ES-I3 (cell line): ENCODE data around the gene CTXN3.

Experiments
- H3K36me3 ChIP-seq: 2 replicates; pipeline ENCODE4 v1.6.1; 2013; ENCODE audit warnings: mild to moderate bottlenecking, low read length, control low read depth, moderate library complexity; ENCODE audit not compliant: insufficient read depth
- H3K4me1 ChIP-seq: 2 replicates; pipeline ENCODE4 v1.6.1; 2013; ENCODE audit warnings: mild to moderate bottlenecking, control low read depth, low read length; ENCODE audit not compliant: insufficient read depth
- H3K9ac ChIP-seq: 2 replicates; pipeline ENCODE4 v1.6.1; 2013; ENCODE audit warnings: low read depth, mild to moderate bottlenecking, low read length, moderate library complexity
- H3K9me3 ChIP-seq: 2 replicates; pipeline ENCODE4 v1.6.1; 2013; ENCODE audit warnings: mild to moderate bottlenecking, low read length, moderate library complexity; ENCODE audit not compliant: control insufficient read depth, insufficient read depth

Gene CTXN3

GRCh38 chr5:127621601-127622325 is 27.1 kb upstream of the CTXN3 start:
- Histone ChIP-seq H3K9me3 (no peaks in the 10 kb centered on the region), H3K36me3 (no peaks in the 10 kb centered on the region), H3K9ac (no peak overlapping the region), H3K4me1 (no peaks in the 10 kb centered on the region)

- Histone ChIP-seq H3K36me3 (no peaks in the 10 kb centered on the region), H3K9ac (no peak overlapping the region), H3K9me3 (no peaks in the 10 kb centered on the region), H3K4me1 (no peaks in the 10 kb centered on the region)
Observed at GRCh38 chr5:127634007-127634406, 14.9 kb upstream of the CTXN3 start.

- no peaks in the 10 kb centered on the region for H3K36me3 ChIP-seq
- H3K9ac ChIP-seq = no peak overlapping the region
- no peaks in the 10 kb centered on the region for H3K4me1 ChIP-seq
- H3K9me3 ChIP-seq = no peaks in the 10 kb centered on the region
Observed at GRCh38 chr5:127639828-127640227, 9.1 kb upstream of the CTXN3 start.

- H3K9ac ChIP-seq = no peak overlapping the region
- no peaks in the 10 kb centered on the region for H3K4me1 ChIP-seq
- no peaks in the 10 kb centered on the region for H3K36me3 ChIP-seq
- H3K9me3 ChIP-seq = no peaks in the 10 kb centered on the region
Observed at GRCh38 chr5:127642949-127643348, 5.9 kb upstream of the CTXN3 start.

GRCh38 chr5:127643607-127644006 is 5.3 kb upstream of the CTXN3 start:
- no peaks in the 10 kb centered on the region for H3K36me3 ChIP-seq
- H3K9me3 ChIP-seq = no peaks in the 10 kb centered on the region
- 0 out of 2 replicates have a peak, but pooled peaks cover 2% of the 10 kb centered on the region for H3K4me1 ChIP-seq
- H3K9ac ChIP-seq = no peak overlapping the region

- no peaks in the 10 kb centered on the region for H3K9me3 ChIP-seq
- peaks cover 15% of the 10 kb centered on the region; the same call in 1 of the 2 replicates for H3K4me1 ChIP-seq
- H3K36me3 ChIP-seq = no peaks in the 10 kb centered on the region
- no peak overlapping the region for H3K9ac ChIP-seq
Observed at GRCh38 chr5:127645300-127645726, 3.6 kb upstream of the CTXN3 start.

GRCh38 chr5:127647361-127647958 is 1.4 kb upstream of the CTXN3 start:
- no peaks in the 10 kb centered on the region for H3K9me3 ChIP-seq
- peaks cover 15% of the 10 kb centered on the region; the same call in 1 of the 2 replicates for H3K4me1 ChIP-seq
- no peaks in the 10 kb centered on the region for H3K36me3 ChIP-seq
- no peak overlapping the region for H3K9ac ChIP-seq

- H3K36me3 ChIP-seq = no peaks in the 10 kb centered on the region
- peaks cover 15% of the 10 kb centered on the region; the same call in 1 of the 2 replicates for H3K4me1 ChIP-seq
- H3K9ac ChIP-seq = no peak overlapping the region
- H3K9me3 ChIP-seq = no peaks in the 10 kb centered on the region
Observed at GRCh38 chr5:127650022-127650421, 1.1 kb downstream of the CTXN3 start.

- H3K9ac ChIP-seq = no peak overlapping the region
- H3K36me3 ChIP-seq = no peaks in the 10 kb centered on the region; the same call in 1 of the 2 replicates
- H3K9me3 ChIP-seq = no peaks in the 10 kb centered on the region
- peaks cover 15% of the 10 kb centered on the region; the same call in 1 of the 2 replicates for H3K4me1 ChIP-seq
Observed at GRCh38 chr5:127650649-127651048, 1.8 kb downstream of the CTXN3 start.

- Histone ChIP-seq H3K36me3 (no peaks in the 10 kb centered on the region; the same call in 1 of the 2 replicates), H3K9ac (no peak overlapping the region), H3K9me3 (no peaks in the 10 kb centered on the region), H3K4me1 (peaks cover 15% of the 10 kb centered on the region; the same call in 1 of the 2 replicates)
Observed at GRCh38 chr5:127652952-127653611, 4.2 kb downstream of the CTXN3 start.

- no peak overlapping the region for H3K9ac ChIP-seq
- H3K36me3 ChIP-seq = no peaks in the 10 kb centered on the region; the same call in 1 of the 2 replicates
- no peaks in the 10 kb centered on the region for H3K9me3 ChIP-seq
- H3K4me1 ChIP-seq = no peaks in the 10 kb centered on the region
Observed at GRCh38 chr5:127656825-127657224, 7.9 kb downstream of the CTXN3 start.

- Histone ChIP-seq H3K9ac (no peak overlapping the region), H3K4me1 (no peaks in the 10 kb centered on the region), H3K36me3 (no peaks in the 10 kb centered on the region; the same call in 1 of the 2 replicates), H3K9me3 (no peaks in the 10 kb centered on the region)
Observed at GRCh38 chr5:127660047-127660733, 11.3 kb downstream of the CTXN3 start.

- Histone ChIP-seq H3K9me3 (no peaks in the 10 kb centered on the region), H3K36me3 (no peaks in the 10 kb centered on the region), H3K4me1 (no peaks in the 10 kb centered on the region), H3K9ac (no peak overlapping the region)
Observed at GRCh38 chr5:127664093-127664492, 15.2 kb downstream of the CTXN3 start.

- no peaks in the 10 kb centered on the region for H3K9me3 ChIP-seq
- H3K9ac ChIP-seq = no peak overlapping the region
- no peaks in the 10 kb centered on the region for H3K4me1 ChIP-seq
- H3K36me3 ChIP-seq = no peaks in the 10 kb centered on the region
Observed at GRCh38 chr5:127665641-127666040, 16.8 kb downstream of the CTXN3 start.
